Measurements from ENCODE around the gene RPL35. TPM values are rescaled to one million over a fixed set of nuclear protein-coding genes. Genes with fewer than 3 reads are reported as not detected.

The RPL35 gene
- total RNA-seq, 1 donor from 2014 or later: 686 TPM

Other genes with a start within 250 kb of the RPL35 start
- 1.0 TPM for gene NR6A1, start 90.6 kb downstream of the RPL35 start, total RNA-seq
- 41.1 TPM for gene OLFML2A, start 84.8 kb downstream of the RPL35 start, total RNA-seq
- not detected for gene WDR38, start 8.5 kb downstream of the RPL35 start, total RNA-seq
- gene ARPC5L, start 173 bp upstream of the RPL35 start, total RNA-seq: 39.2 TPM
- 17.9 TPM for gene GOLGA1, start 79.1 kb upstream of the RPL35 start, total RNA-seq